ENCODE results near the gene RBM46. TPM values are rescaled to one million over a fixed set of nuclear protein-coding genes. Genes with fewer than 3 reads are reported as not detected.
"Not testable (repeated sequence)": the region's sequence is repeated elsewhere in the genome, so short reads cannot be mapped to it uniquely, and the experiment has no call there.

Gene RBM46
- total RNA-seq, 2 donors from 2014 or later, result not detected

- Histone ChIP-seq H3K36me3 (no peaks in the 10 kb centered on the region), H3K4me1 (no peaks in the 10 kb centered on the region), H3K27ac (no peak overlapping the region), H3K27me3 (no peaks in the 10 kb centered on the region), H3K4me3 (no peak overlapping the region), H3K9me3 (peaks cover 0 to under 1% of the 10 kb centered on the region in 2 donors)
- TF ChIP-seq CTCF (IDR thresholded peaks at IDR 0.05), result no peak
- DNase-seq (ENCODE audit: low spot score), result no peak
Measured at GRCh38 chr4:154838694-154839093, 57.6 kb downstream of the RBM46 start.

DNA sequence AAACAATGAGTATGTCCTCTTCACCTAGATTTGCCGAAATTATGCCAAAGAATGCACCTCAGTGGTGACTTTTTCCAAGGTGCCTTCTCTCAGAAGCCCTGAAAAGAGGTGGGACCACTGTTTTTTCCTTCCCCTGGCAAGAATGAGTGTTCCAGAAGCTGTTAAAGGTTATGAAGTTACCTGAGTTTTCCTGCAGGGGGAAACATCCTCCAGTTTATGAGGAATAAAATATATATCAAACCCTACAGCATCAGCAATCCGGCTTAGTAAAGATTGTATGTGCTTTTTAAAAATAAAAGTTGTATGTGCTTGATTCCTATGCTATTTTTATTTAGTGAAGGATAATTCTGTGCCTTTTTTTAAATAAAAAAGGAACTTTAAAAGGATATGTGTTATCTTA is 73.3 kb downstream of the RBM46 start:
- Histone ChIP-seq H3K4me3 (no peak overlapping the region), H3K9me3 (no peaks in the 10 kb centered on the region), H3K4me1 (no peaks in the 10 kb centered on the region), H3K27me3 (no peaks in the 10 kb centered on the region), H3K27ac (no peak overlapping the region), H3K36me3 (no peaks in the 10 kb centered on the region)
- no peak for DNase-seq (ENCODE audit: low spot score)
- peak in 1 of 2 donors; percentile 58 for TF ChIP-seq CTCF (IDR thresholded peaks at IDR 0.05)

GRCh38 chr4:154858166-154858565 is 77.1 kb downstream of the RBM46 start:
- TF ChIP-seq CTCF (IDR thresholded peaks at IDR 0.05), result no peak
- peaks cover 0 to under 1% of the 10 kb centered on the region in 2 donors for H3K9me3 ChIP-seq
- no peaks in the 10 kb centered on the region for H3K4me1 ChIP-seq
- H3K27me3 ChIP-seq, result no peaks in the 10 kb centered on the region
- no peak overlapping the region for H3K4me3 ChIP-seq
- no peaks in the 10 kb centered on the region for H3K36me3 ChIP-seq
- no peak overlapping the region for H3K27ac ChIP-seq
- DNase-seq (ENCODE audit: low spot score), result no peak

DNA sequence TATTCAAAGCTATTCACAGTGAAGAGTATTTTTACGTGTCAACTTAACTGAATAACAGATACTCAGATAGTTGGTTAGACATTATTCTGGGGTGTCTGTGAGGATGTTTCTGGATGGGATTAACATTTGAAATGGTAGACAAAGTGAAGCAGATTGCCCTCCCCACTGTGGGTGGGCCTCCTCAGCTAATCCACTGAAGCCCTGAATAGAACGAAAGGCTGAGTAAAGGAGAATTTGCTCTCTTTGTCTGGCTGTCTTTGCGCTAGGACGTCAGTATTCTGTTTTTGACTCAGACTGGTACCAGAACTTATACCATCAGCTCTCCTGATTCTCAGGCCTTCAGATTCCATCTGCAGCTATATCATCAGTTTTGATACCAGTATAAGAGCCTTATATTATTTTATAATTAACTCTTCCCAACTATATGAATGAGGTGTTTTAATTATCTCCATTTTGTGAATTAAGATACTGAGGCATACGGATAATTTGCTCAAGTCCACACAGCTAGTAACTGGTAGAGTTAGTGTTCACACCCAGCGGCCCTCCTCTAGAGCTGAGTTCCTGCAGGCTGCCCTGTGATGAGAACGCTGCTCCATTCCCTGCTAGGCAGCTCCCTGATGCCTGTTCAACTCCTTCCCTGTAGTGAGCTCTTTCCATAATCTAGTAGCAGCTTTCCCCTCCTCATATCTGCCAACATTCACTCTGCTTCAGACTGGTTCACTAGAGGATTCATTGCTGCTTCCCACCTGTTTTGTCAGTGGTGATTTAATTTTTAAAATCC is 87.5 kb downstream of the RBM46 start:
- no peak overlapping the region for H3K27ac ChIP-seq
- DNase-seq (ENCODE audit: low spot score), result no peak
- TF ChIP-seq CTCF (IDR thresholded peaks at IDR 0.05), result no peak
- peaks cover 0 to 11% of the 10 kb centered on the region in 2 donors for H3K9me3 ChIP-seq
- no peak overlapping the region for H3K4me3 ChIP-seq
- no peaks in the 10 kb centered on the region for H3K27me3 ChIP-seq
- no peaks in the 10 kb centered on the region for H3K4me1 ChIP-seq
- H3K36me3 ChIP-seq, result no peaks in the 10 kb centered on the region

GRCh38 chr4:154869301-154869700 is 88.2 kb downstream of the RBM46 start:
- Histone ChIP-seq H3K36me3 (no peaks in the 10 kb centered on the region), H3K27me3 (no peaks in the 10 kb centered on the region), H3K9me3 (peaks cover 0 to 12% of the 10 kb centered on the region in 2 donors), H3K27ac (no peak overlapping the region), H3K4me3 (no peak overlapping the region), H3K4me1 (no peaks in the 10 kb centered on the region)
- DNase-seq (ENCODE audit: low spot score), result no peak
- no peak for TF ChIP-seq CTCF (IDR thresholded peaks at IDR 0.05)

GRCh38 chr4:154872198-154872597 is 91.1 kb downstream of the RBM46 start:
- Histone ChIP-seq H3K9me3 (peaks cover 0 to 12% of the 10 kb centered on the region in 2 donors), H3K4me3 (no peak overlapping the region), H3K36me3 (no peaks in the 10 kb centered on the region), H3K4me1 (no peaks in the 10 kb centered on the region), H3K27ac (no peak overlapping the region), H3K27me3 (no peaks in the 10 kb centered on the region)
- DNase-seq (ENCODE audit: low spot score), result no peak
- TF ChIP-seq CTCF (IDR thresholded peaks at IDR 0.05), result no peak

- H3K27me3 ChIP-seq; H3K4me3 ChIP-seq; H3K36me3 ChIP-seq; DNase-seq (ENCODE audit: low spot score); H3K27ac ChIP-seq; H3K4me1 ChIP-seq: not testable (repeated sequence)
- peaks cover 0 to 12% of the 10 kb centered on the region in 2 donors for H3K9me3 ChIP-seq
Measured at GRCh38 chr4:154874049-154874448, 93.0 kb downstream of the RBM46 start.

All from right atrium auricular region (tissue), 2 donors.